ENCODE data around the gene ZBTB39.

ZBTB39 gene

GRCh38 chr12:57011438-57012424, 5.4 kb upstream of the ZBTB39 start:
- no peak overlapping the region for H3K27ac ChIP-seq
- no peak for TF ChIP-seq ZFX (IDR thresholded peaks at IDR 0.05)
- no peak for TF ChIP-seq CTCF (conservative IDR thresholded peaks at IDR 0.05)

- H3K27ac ChIP-seq, result no peak overlapping the region
These were observed 4.4 kb upstream of the ZBTB39 start for GRCh38 chr12:57010627-57011247.

GRCh38 chr12:57009949-57010626, 3.7 kb upstream of the ZBTB39 start:
- H3K27ac ChIP-seq, result no peak overlapping the region
- TF ChIP-seq CTCF (conservative IDR thresholded peaks at IDR 0.05), result no peak
- no peak for TF ChIP-seq ZFX (IDR thresholded peaks at IDR 0.05)

More at GRCh38 chr12:57010627-57011247, 4.4 kb upstream of the ZBTB39 start:
- TF ChIP-seq CTCF (conservative IDR thresholded peaks at IDR 0.05) (no peak), ZFX (IDR thresholded peaks at IDR 0.05) (no peak)

GRCh38 chr12:57008178-57008577, 1.8 kb upstream of the ZBTB39 start:
- TF ChIP-seq ZFX (IDR thresholded peaks at IDR 0.05) (no peak), CTCF (conservative IDR thresholded peaks at IDR 0.05) (peak; percentile 81)
- peak overlapping the region; percentile 3; the same call in 1 of the 2 replicates for H3K27ac ChIP-seq

- H3K27ac ChIP-seq, result peak overlapping the region; percentile 66
- TF ChIP-seq CTCF (conservative IDR thresholded peaks at IDR 0.05), result no peak; the same call in none of the 2 replicates
- TF ChIP-seq ZFX (IDR thresholded peaks at IDR 0.05), result no peak
These were observed 596 bp upstream of the ZBTB39 start for GRCh38 chr12:57006809-57007475.

- TF ChIP-seq CTCF (conservative IDR thresholded peaks at IDR 0.05) (no peak), ZFX (IDR thresholded peaks at IDR 0.05) (no peak)
These were observed 1.7 kb downstream of the ZBTB39 start for GRCh38 chr12:57004651-57005050.

More at GRCh38 chr12:57004651-57005050, 1.7 kb downstream of the ZBTB39 start:
- no peak overlapping the region for H3K27ac ChIP-seq
